HepG2 (cell line): ENCODE measurements around the gene CH25H. TPM values are rescaled to one million over a fixed set of nuclear protein-coding genes. Genes with fewer than 3 reads are reported as not detected.

ENCODE experiments used
- ATAC-seq: fragments of 200-7000 bp; cut with Tn5 transposase; 3 replicates; pipeline ENCODE4 v1.9.1; 2020; ENCODE audit warnings: mild to moderate bottlenecking, moderate library complexity
- BruUV-seq: library from RNA; stranded (reverse); fragments of 400-500 nt; replicated peaks from 2 replicates; lab custom pipeline; 2021; lab: Mats Ljungman, UMichigan
- CTCF ChIA-PET: fragments of 300-600 bp; formaldehyde crosslinking; extraction: SDS; loops from one replicate; lab custom pipeline; 2021; ENCODE audit warnings: low total read pairs, inconsistent platforms, low intra/inter-chr PET ratio; lab: Yijun Ruan, JAX
- POLR2A ChIA-PET: fragments of 350-600 bp; sonication (Branson Sonifier 250); formaldehyde crosslinking; loops from one replicate; lab custom pipeline; 2020; ENCODE audit warnings: antibody characterized with exemption, inconsistent platforms; lab: Yijun Ruan, JAX
- DNase-seq: peaks from one replicate; pipeline ENCODE4 v3.0.0-alpha.2; 2015; ENCODE audit warnings: low spot score
- FAIRE-seq: peaks from 3 replicates; lab custom pipeline; 2011; peaks lifted over from hg19 to GRCh38; lab: Jason Lieb, UNC
- H2AFZ ChIP-seq: one replicate; pipeline ENCODE4 v1.6.1; 2011; ENCODE audit warnings: low read length, inconsistent platforms
- H3K27ac ChIP-seq: fragments of 300-600 bp; 3 replicates; pipeline ENCODE4 v1.8.0; 2011; ENCODE audit warnings: mixed run types, mild to moderate bottlenecking, mixed read lengths, low read length, inconsistent platforms; ENCODE audit not compliant: insufficient read depth; ENCODE audit errors: extremely low read length
- H3K27me3 ChIP-seq, 2 experiments: fragments of 200-600 bp in 1 of 2; 2 replicates in 1 of 2; 3 replicates in 1 of 2; pipeline versions ENCODE4 v1.6.0 to v1.8.0; 2011; ENCODE audit warnings: low read length in 2 of 2, mild to moderate bottlenecking in 2 of 2, moderate library complexity in 2 of 2, inconsistent platforms in 1 of 2; ENCODE audit not compliant: insufficient read depth in 2 of 2, control insufficient read depth in 1 of 2
- H3K36me3 ChIP-seq, 2 experiments: fragments of 200-600 bp in 1 of 2; replicated peaks in 1 of 2; 2 replicates in 1 of 2; 3 replicates in 1 of 2; pipeline versions ENCODE4 v1.5.1 to v1.8.0; 2011; ENCODE audit warnings: low read length in 2 of 2, inconsistent platforms in 1 of 2; ENCODE audit not compliant: insufficient read depth in 2 of 2, control insufficient read depth in 1 of 2
- H3K4me1 ChIP-seq: 2 replicates; pipeline ENCODE4 v1.5.1; 2012; ENCODE audit warnings: low read length, inconsistent platforms; ENCODE audit not compliant: insufficient read depth
- H3K4me2 ChIP-seq: 2 replicates; pipeline ENCODE4 v1.6.0; 2011; ENCODE audit warnings: low read depth, low read length, inconsistent platforms
- H3K4me3 ChIP-seq, 3 experiments: fragments of 200-600 bp in 1 of 3; sonication (generic), shearing (Covaris generic) in 1 of 3; replicated peaks in 1 of 3; 2 replicates each; pipeline ENCODE4 v1.5.1; 2011 to 2016; ENCODE audit warnings: low read length in 3 of 3, inconsistent platforms in 2 of 3, low read depth in 2 of 3, mild to moderate bottlenecking in 2 of 3, control low read depth in 1 of 3, mixed read lengths in 1 of 3; ENCODE audit not compliant: insufficient read depth in 1 of 3
- H3K79me2 ChIP-seq: one replicate; pipeline ENCODE4 v1.6.1; 2011; ENCODE audit warnings: low read length, inconsistent platforms; ENCODE audit not compliant: insufficient read depth
- H3K9ac ChIP-seq: 2 replicates; pipeline ENCODE4 v1.6.0; 2011; ENCODE audit warnings: mild to moderate bottlenecking, low read depth, low read length, inconsistent platforms; ENCODE audit not compliant: insufficient read depth
- H3K9me3 ChIP-seq: 2 replicates; pipeline ENCODE4 v1.5.1; 2012; ENCODE audit warnings: mild to moderate bottlenecking, low read length
- H4K20me1 ChIP-seq: 2 replicates; pipeline ENCODE4 v1.6.0; 2011; ENCODE audit warnings: inconsistent platforms, mild to moderate bottlenecking, low read length, moderate library complexity; ENCODE audit not compliant: insufficient read depth
- AKAP8 ChIP-seq: sonication (generic); formaldehyde crosslinking; IDR thresholded peaks from 2 replicates; pipeline ENCODE4 v1.5.1; 2020; ENCODE audit warnings: mild to moderate bottlenecking, missing genetic modification reagents
- FOXA1 ChIP-seq, 2 experiments: fragments of 450-650 bp in 1 of 2; sonication (generic) in 1 of 2; formaldehyde crosslinking in 1 of 2; IDR thresholded peaks; 2 replicates each; pipeline versions ENCODE4 v1.4.0 to v1.6.1; 2016 to 2020; ENCODE audit warnings: missing genetic modification reagents in 1 of 2
- GFI1 ChIP-seq: sonication (generic); formaldehyde crosslinking; IDR thresholded peaks from 2 replicates; pipeline ENCODE4 v1.5.0; 2020; ENCODE audit warnings: missing genetic modification reagents, mild to moderate bottlenecking, borderline replicate concordance
- MBD4 ChIP-seq: IDR thresholded peaks from 2 replicates; pipeline ENCODE4 v1.6.1; 2012; ENCODE audit warnings: low read length, inconsistent platforms, borderline replicate concordance
- MIXL1 ChIP-seq: IDR thresholded peaks from 2 replicates; pipeline ENCODE4 v1.6.1; 2016
- NRL ChIP-seq: sonication (generic); formaldehyde crosslinking; IDR thresholded peaks from 2 replicates; pipeline ENCODE4 v1.5.0; 2020; ENCODE audit warnings: missing genetic modification reagents, mild to moderate bottlenecking, moderate library complexity, borderline replicate concordance
- SNAI1 ChIP-seq: sonication (generic); formaldehyde crosslinking; IDR thresholded peaks from 2 replicates; pipeline ENCODE4 v1.5.0; 2020; ENCODE audit warnings: mild to moderate bottlenecking, missing genetic modification reagents, borderline replicate concordance
- XBP1 ChIP-seq: sonication (generic); formaldehyde crosslinking; IDR thresholded peaks from 2 replicates; pipeline ENCODE4 v1.5.0; 2020; ENCODE audit warnings: missing genetic modification reagents
- ZBTB34 ChIP-seq: sonication (generic); formaldehyde crosslinking; IDR thresholded peaks from 2 replicates; pipeline ENCODE4 v1.8.0; 2022; ENCODE audit warnings: mild to moderate bottlenecking, missing genetic modification reagents
- ZBTB40 ChIP-seq, 2 experiments: fragments of 450-650 bp in 1 of 2; sonication (generic) in 1 of 2; formaldehyde crosslinking in 1 of 2; IDR thresholded peaks; 2 replicates each; pipeline versions ENCODE4 v1.6.1 to v1.8.0; 2016 to 2022; ENCODE audit warnings: antibody characterized with exemption in 1 of 2, mild to moderate bottlenecking in 1 of 2, missing genetic modification reagents in 1 of 2
- ZFP41 ChIP-seq: sonication (generic); formaldehyde crosslinking; IDR thresholded peaks from 2 replicates; pipeline ENCODE4 v1.4.0; 2020; ENCODE audit warnings: mild to moderate bottlenecking, missing genetic modification reagents, borderline replicate concordance
- ZNF234 ChIP-seq: sonication (generic); formaldehyde crosslinking; conservative IDR thresholded peaks from 2 replicates; pipeline ENCODE4 v1.5.1; 2020; ENCODE audit warnings: mild to moderate bottlenecking, missing genetic modification reagents
- ZNF629 ChIP-seq: sonication (generic); formaldehyde crosslinking; conservative IDR thresholded peaks from 2 replicates; pipeline ENCODE4 v1.5.0; 2020; ENCODE audit warnings: missing genetic modification reagents
- ZNF672 ChIP-seq: sonication (generic); formaldehyde crosslinking; IDR thresholded peaks from 2 replicates; pipeline ENCODE4 v1.8.1; 2022; ENCODE audit warnings: missing genetic modification reagents
- ZSCAN20 ChIP-seq: sonication (generic); formaldehyde crosslinking; IDR thresholded peaks from 2 replicates; pipeline ENCODE4 v1.4.0; 2020; ENCODE audit warnings: missing genetic modification reagents, mild to moderate bottlenecking, borderline replicate concordance
- in situ Hi-C: cut with HindIII; loops from 2 replicates; pipeline ENCODE4 v1.10.0; 2017; ENCODE audit warnings: low pct_unique_long_range_greater_than_20kb; ENCODE audit not compliant: extremely low pct_ligation_motif_present
- intact Hi-C: fragments of 100-400 bp; cut with micrococcal nuclease; formaldehyde crosslinking; loops from one replicate; pipeline ENCODE4 v1.10.0; 2022; ENCODE audit not compliant: unreplicated experiment
- polyA plus RNA-seq, 8 experiments: library from polyadenylated mRNA; depleted of rRNA in 3 of 8; stranded (reverse) in 7 of 8; unstranded in 1 of 8; fragments of >200 nt; fragmentation: Illumina TruSeq in 4 of 8; extraction: Trizol in 4 of 8; gene quantifications; 2 replicates each; pipeline versions ENCODE4 v1.2.1 to v1.2.3, GENCODE V29; 2011 to 2016; ENCODE audit warnings: low read depth in 4 of 8, missing spikeins in 1 of 8, mixed read lengths in 1 of 8; ENCODE audit not compliant: insufficient read depth in 1 of 8
- total RNA-seq, 5 experiments: library from RNA; depleted of rRNA; stranded (reverse); fragments of >200 nt; fragmentation: Illumina TruSeq; extraction: Trizol; gene quantifications; 2 replicates each; pipeline ENCODE4 v1.2.3, GENCODE V29; 2016; ENCODE audit warnings: low read depth in 1 of 5

The CH25H gene
- total and polyA plus RNA-seq, 2 of the 13 experiments (the other 11 are each of a cell fraction or from before 2014, with no cell fraction given): not detected

- Histone ChIP-seq H3K27ac (no peak overlapping the region), H2AFZ (no peak overlapping the region), H3K27me3 (no peaks in the 10 kb centered on the region; a peak in 1 of 5 replicates), H4K20me1 (no peaks in the 10 kb centered on the region), H3K9ac (no peak overlapping the region), H3K9me3 (no peaks in the 10 kb centered on the region), H3K36me3 (no peaks in the 10 kb centered on the region), H3K4me2 (no peak overlapping the region), H3K4me3 (no peak overlapping the region), H3K79me2 (no peaks in the 10 kb centered on the region), H3K4me1 (no peaks in the 10 kb centered on the region)
- CTCF ChIA-PET: no interaction called here
- POLR2A ChIA-PET: no interaction called here
- FAIRE-seq (no peak), ATAC-seq (no peak), DNase-seq (no peak)
- BruUV-seq: no TSS peak
- intact Hi-C loops (no loop called here), in situ Hi-C loops (no loop called here)
- TF ChIP-seq NRL (CRISPR knock-in tag) (no peak), ZNF672 (no peak), GFI1 (no peak), MIXL1 (CRISPR knock-in tag) (no peak), XBP1 (CRISPR knock-in tag) (no peak), MBD4 (no peak), ZNF234 (CRISPR knock-in tag) (no peak), ZBTB40 (IDR thresholded peaks at IDR 0.05) (no peak), ZBTB40 (CRISPR knock-in tag; IDR thresholded peaks at IDR 0.05) (no peak), ZFP41 (CRISPR knock-in tag) (no peak), ZBTB34 (CRISPR knock-in tag) (no peak), AKAP8 (CRISPR knock-in tag) (no peak), ZNF629 (CRISPR knock-in tag) (no peak), ZSCAN20 (CRISPR knock-in tag) (no peak), SNAI1 (no peak), FOXA1 (IDR thresholded peaks at IDR 0.05) (no peak), FOXA1 (CRISPR knock-in tag; IDR thresholded peaks at IDR 0.05) (no peak)
Observed at GRCh38 chr10:89162596-89162995, 44.5 kb downstream of the CH25H start.
